NCI-H524 (cell line): ENCODE data around the gene ARL4D.
"Not testable (repeated sequence)": the region's sequence is repeated elsewhere in the genome, so short reads cannot be mapped to it uniquely, and the experiment has no call there.

Source experiments
- DNase-seq, 2 experiments: peaks; one replicate each; lab custom pipeline; 2025; lab: John Stamatoyannopoulos, UW

ARL4D gene

DNA sequence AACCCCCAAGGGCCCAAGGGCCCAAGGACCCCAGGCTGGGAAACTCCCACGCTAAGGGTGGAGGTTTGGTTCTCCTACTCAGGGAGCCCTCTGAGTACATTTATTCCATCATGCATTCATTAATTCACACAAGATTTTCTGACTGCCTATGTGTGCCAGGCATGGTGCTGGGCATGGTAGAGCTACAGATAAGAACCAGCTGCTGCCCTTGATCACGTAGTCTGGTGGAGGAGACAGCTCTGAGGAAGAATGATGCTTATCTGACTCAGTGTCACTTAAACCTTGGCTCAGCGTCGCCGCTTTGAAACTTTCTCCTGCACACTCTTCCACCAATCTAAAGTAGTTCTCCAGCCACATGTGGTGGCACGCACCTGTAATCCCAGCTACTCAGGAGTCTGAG lies 3.6 kb upstream of the ARL4D start:
- DNase-seq, result no peak

- peak; percentile 85 to 98 for DNase-seq
These were observed 2.2 kb upstream of the ARL4D start for GRCh38 chr17:43396491-43397060.

- no peak for DNase-seq
These were observed 1.1 kb downstream of the ARL4D start for GRCh38 chr17:43399839-43400328.

DNA sequence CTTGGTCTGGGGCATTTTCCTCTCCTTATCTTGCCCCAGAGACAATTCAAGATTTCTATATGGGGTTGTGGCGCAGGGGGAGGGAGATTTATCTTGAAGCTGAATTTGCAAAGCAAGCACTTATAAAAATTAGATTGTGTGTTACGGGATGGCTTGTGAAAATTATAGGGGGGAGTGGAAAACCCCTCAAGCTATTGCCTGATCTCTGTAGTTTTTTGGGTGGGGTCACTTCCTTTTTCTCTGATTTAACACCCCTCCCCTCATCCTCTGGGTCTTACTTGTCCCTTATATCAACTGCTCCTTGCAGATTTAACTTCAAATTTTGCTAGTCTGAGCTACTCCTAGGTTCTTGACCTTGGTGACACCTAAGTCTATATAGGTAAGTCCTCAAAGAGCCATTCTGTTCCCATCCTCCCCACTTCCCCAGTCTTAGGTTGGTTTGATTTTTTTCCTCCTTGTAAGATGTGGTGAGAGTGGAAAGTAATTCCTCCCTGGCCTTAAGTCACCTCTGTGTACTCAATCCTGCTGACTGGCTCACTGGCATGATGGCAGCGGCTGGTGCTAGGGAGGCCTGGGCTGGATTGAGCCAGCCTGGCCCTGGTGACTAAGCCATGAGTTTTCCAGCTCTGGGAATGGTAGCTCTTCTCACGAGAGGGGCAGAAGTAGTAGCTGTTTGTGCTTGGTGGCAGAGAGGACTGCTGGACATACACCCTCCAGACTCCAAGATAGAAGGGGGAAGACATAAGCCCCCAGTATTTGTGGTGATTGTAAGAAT lies 2.3 kb downstream of the ARL4D start:
- DNase-seq, result no peak

DNA sequence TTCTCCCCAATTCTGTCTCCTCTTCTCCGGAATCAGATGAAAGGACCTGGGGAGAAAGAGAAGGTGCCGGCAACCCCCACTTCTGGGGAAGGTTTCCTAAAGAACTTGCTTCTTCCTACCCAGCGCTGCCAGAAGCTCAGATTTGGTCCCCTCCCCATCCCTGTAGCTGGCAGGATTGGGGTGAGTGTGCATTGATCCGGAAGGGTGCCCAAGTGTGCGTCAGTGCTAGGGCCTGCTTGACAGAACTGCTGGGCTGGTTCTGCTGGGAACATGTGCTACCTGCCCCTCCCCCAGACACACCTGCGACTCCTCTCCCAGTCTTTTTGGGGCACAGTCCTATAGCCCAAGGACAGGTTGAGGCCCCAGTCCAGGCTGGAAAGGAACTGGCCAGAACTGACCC lies 3.3 kb downstream of the ARL4D start:
- DNase-seq, result no peak

GRCh38 chr17:43402567-43402966 lies 3.8 kb downstream of the ARL4D start:
- DNase-seq, result no peak

- peak; percentile 64 to 85 for DNase-seq
These were observed 5.1 kb downstream of the ARL4D start for GRCh38 chr17:43403846-43404245.

GRCh38 chr17:43405861-43406260 lies 7.1 kb downstream of the ARL4D start:
- DNase-seq, result no peak

DNA sequence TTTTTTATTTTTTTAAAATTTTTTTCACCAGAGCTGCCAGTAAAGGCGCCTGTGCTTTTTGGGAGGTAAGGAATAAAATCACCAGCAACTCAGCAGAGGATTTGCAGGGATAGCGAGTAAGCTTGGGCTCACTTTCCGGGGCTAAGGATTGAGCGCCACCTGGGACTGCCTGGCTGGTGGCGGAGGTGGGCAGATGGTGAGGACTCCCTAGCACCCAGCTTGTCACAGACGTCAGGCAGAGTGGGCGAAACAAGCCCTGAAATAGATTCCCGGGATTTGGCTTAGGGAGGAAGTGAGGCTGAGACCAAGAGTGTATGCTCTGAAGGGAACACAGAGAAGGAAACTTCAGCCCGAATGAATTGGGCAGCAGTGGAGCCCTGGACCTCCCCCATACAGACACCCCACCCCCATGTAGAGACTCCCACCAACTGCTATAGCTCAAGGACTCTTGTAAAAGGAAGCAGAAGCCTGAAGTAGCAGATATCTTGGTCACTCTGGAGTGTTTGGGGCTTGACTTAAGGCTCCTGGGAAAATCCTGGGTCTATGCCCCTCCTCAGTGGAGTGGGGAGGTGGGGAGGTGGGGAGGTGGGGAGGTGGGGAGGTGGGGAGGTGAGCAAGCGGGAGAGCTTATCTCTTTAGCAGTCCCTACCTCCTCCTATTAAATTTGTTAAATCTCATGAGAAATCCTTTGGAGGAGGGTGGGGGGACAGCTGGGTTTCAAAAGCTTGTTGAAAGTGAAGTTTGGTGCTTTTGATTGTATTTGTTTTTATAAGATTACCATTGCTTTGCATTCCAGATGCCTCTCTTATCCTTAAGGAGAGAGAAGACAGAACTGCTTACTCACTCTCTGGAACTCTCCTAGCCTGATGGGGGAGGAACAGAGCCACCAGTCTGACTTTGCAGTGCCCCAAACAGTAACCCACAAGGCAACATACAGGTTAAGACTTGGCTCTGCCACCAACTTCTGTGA lies 8.2 kb downstream of the ARL4D start:
- peak; percentile 98 for DNase-seq

GRCh38 chr17:43409131-43409530 lies 10.3 kb downstream of the ARL4D start:
- DNase-seq, result no peak

DNA sequence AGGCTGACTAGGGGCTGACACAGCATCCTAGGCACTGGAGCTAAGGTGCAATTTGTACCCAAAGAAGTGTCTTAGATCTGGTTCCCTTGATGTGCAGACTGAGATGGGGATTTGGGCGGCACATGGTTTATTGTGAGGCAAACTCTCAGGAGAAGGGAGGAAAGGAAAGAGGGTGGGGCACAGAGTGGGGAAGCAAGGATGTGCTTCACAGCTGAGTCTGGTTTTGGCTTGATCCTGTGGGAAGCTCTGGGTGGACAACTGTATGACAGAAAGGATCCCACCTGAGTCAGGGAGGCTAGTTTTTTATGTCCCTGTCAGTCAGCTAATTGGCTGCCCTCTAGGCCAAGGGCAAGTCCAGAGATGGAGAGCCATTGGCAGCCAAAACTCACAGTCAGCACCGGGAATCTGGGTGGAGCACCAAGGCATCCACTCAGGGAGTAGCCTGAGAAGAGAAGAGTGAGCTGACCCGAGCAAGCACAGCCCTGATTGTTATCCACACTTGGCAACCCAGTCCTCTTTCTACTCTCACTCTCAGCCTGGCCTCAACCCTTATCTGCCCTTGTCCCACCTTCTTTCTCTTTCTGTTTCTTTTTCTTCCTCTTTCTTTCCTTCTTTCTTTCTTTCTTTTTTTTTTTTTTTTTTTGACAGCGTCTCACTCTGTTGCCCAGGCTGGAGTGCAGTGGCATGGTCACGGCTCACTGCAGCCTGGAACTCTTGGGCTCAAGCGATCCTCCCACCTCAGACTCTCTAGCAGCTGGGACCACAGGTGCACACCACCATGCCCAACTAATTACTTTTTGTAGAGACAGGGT lies 12.0 kb downstream of the ARL4D start:
- no peak for DNase-seq

- no peak for DNase-seq
These were observed 12.5 kb downstream of the ARL4D start for GRCh38 chr17:43411369-43411677.

GRCh38 chr17:43411749-43412148 lies 13.0 kb downstream of the ARL4D start:
- DNase-seq, result no peak

DNA sequence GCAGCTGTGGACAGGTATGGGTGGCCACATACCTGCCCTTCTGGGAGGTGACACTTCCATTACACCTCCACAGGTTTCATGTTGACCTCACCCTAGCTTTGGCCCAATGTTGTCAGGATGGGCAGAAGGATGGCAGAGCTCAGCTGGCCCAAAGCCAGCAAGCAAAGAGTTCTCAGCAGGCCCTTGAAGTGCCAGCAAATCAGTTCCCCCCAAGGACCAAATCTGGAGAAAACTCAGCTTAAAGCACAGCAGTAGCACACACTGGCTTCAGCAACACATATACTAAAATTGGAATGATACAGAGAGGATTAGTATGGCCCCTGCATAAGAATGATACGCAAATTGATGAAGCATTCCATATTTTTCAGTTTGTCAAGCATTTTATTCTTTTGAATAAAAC lies 13.4 kb downstream of the ARL4D start:
- peak; percentile 35 to 74 for DNase-seq

- no peak for DNase-seq
These were observed 18.5 kb downstream of the ARL4D start for GRCh38 chr17:43416998-43417890.

DNA sequence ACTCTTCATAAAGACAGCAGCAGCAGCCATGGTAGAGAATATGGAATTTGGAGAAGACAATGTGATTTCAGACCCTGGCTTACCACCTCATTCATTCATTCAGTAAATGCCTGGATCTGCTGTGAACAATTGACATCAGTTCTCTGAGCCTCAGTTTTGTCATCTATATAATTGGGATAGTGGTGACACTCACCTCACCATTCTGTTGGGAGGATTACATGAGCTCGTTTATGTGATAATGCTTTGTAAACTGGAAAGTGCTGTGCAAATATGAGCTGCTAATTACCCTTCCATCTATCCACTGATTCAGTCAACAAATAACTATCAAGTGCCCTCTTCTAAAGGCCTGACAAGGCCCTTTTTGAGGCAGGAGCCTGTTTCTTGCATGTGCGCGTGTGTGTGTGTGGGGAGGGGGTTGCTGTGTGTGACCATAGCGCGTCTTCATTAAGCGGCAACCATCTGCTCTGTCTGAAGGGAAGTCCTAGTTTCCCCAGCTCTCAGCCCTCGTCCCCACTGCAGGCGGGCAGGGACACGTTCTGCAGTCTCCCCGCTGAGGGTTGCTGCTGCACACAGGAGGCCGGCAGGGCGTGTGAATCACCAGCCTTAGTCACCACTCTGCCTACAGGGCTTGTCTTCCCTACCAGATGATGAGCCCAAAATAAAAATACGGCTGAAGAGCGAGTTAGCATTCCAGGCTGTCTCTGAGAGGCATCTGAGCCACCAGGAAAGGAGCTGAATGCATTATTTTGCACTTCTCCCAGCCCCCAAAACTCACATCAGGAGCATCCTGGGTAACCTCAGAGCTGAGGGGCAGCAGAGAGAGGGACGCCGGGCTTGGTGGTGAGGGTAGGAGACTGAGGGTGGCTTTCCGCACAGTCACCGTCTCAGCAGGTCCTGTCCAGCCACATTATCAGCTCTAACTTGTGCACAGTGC lies 19.9 kb downstream of the ARL4D start:
- DNase-seq, result peak; percentile 93 to 95

DNA sequence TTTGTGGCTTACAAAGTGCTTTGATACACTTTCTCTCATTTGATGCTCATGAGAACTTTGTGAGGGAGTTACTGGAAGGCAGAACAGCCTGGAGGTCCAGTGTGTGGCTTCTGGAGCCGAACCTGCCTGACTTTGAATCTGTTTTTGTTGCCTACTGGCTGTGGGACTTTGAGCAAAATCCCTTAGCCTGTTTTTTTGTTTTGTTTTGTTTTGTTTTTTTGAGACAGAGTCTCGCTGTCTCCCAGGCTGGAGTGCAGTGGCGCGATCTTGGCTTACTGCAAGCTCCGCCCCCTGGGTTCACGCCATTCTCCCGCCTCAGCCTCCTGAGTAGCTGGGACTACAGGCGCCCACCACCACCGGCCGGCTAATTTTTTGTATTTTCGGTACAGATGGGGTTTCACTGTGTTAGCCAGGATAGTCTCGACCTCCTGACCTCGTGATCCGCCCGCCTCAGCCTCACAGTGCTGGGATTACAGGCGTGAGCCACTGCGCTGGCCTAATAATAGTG lies 20.6 kb downstream of the ARL4D start:
- DNase-seq, result not testable (repeated sequence)

- no peak for DNase-seq
These were observed 25.1 kb downstream of the ARL4D start for GRCh38 chr17:43423777-43424455.
